Heart right ventricle (tissue), 16 donors: ENCODE measurements around the gene SRSF4. TPM values are rescaled to one million over a fixed set of nuclear protein-coding genes. Genes with fewer than 3 reads are reported as not detected.
A peak's percentile ranks its signal among the peaks of the same experiment; 100 is the strongest.
"Not testable (repeated sequence)": the region's sequence is repeated elsewhere in the genome, so short reads cannot be mapped to it uniquely, and the experiment has no call there.

ENCODE experiments used
- ATAC-seq, 8 donors: fragments of 200-7000 bp; cut with Tn5 transposase; one replicate each; pipeline ENCODE4 v1.9.1; 2020; ENCODE audit warnings: mild to moderate bottlenecking in 8 of 8, moderate library complexity in 8 of 8, moderate number of reproducible peaks in 1 of 8
- DNase-seq, 2 donors: peaks; one replicate each; pipeline ENCODE4 v3.0.0-alpha.2; 2020
- H3K27ac ChIP-seq, 10 donors: fragments of 200-600 bp; sonication (generic) in 2 of 10; one replicate each; pipeline versions ENCODE4 v1.5.0 to v1.8.0; 2020 to 2022; ENCODE audit warnings: mild to moderate bottlenecking in 3 of 10
- H3K27me3 ChIP-seq, 7 donors: fragments of 200-600 bp; one replicate each; pipeline ENCODE4 v1.8.0; 2021 to 2022; ENCODE audit warnings: mild to moderate bottlenecking in 2 of 7
- H3K36me3 ChIP-seq, 9 donors: fragments of 200-600 bp; sonication (generic) in 1 of 9; one replicate each; pipeline versions ENCODE4 v1.5.0 to v1.8.0; 2020 to 2022; ENCODE audit warnings: mild to moderate bottlenecking in 2 of 9
- H3K4me1 ChIP-seq, 9 donors: fragments of 200-600 bp; sonication (generic) in 1 of 9; one replicate each; pipeline versions ENCODE4 v1.5.0 to v1.8.0; 2020 to 2022; ENCODE audit warnings: mild to moderate bottlenecking in 4 of 9
- H3K4me3 ChIP-seq, 10 donors: fragments of 200-600 bp; sonication (generic) in 2 of 10; one replicate each; pipeline versions ENCODE4 v1.5.0 to v1.8.0; 2020 to 2022; ENCODE audit warnings: mild to moderate bottlenecking in 7 of 10, moderate library complexity in 2 of 10
- H3K9me3 ChIP-seq, 11 donors: fragments of 200-600 bp in 10 of 11; sonication (generic) in 2 of 11; one replicate each; pipeline versions ENCODE4 v1.5.0 to v1.8.0; 2013 to 2022; ENCODE audit warnings: mild to moderate bottlenecking in 2 of 11, control low read depth in 1 of 11, moderate library complexity in 1 of 11
- WGBS, 2 donors: extraction: QIAGEN DNeasy Blood & Tissue Kit; methylation state at CpG; one replicate each; pipeline ENCODE4 v1.1.7; 2013; ENCODE audit warnings: inconsistent platforms in 1 of 2; 5-methylcytosine and 5-hydroxymethylcytosine counted together
- intact Hi-C, 10 donors: fragments of 100-400 bp; cut with DNase I; formaldehyde crosslinking; loops; one replicate each; pipeline versions ENCODE4 v1.11.1 to v1.14.2; 2022
- polyA plus RNA-seq, 2 donors: library from polyadenylated mRNA; stranded (reverse); fragments of 200-250 nt; gene quantifications; one replicate each; pipeline ENCODE4 v1.2.3, GENCODE V29; 2013
- total RNA-seq, 10 donors: library from RNA; stranded (reverse); fragmentation: NEBNext Ultra II Directional in 3 of 10; extraction: Animal tissue kit (Norgen Biotek cat#: 25700) in 3 of 10; gene quantifications; one replicate each; pipeline versions ENCODE4 v1.2.1 to v1.2.4, GENCODE V29; 2021 to 2023
- TF ChIP-seq, protein P1 (sequence below), 9 donors: fragments of 200-600 bp; sonication (generic) in 2 of 9; IDR thresholded peaks; one replicate each; pipeline versions ENCODE4 v1.5.0 to v1.8.0; 2021 to 2022; ENCODE audit warnings: antibody characterized with exemption in 9 of 9, mild to moderate bottlenecking in 5 of 9, moderate library complexity in 1 of 9
- donor health status: Arrhythmogenic right ventricular cardiomyopathy.
- donor health status: ischemic (EF 13 %, LVEDD 7.1; RV severe dilation, severe dysfunction).
- donor health status: healthy with polysubstance abuse.
- donor health status: DM: no; HTN: yes; CAD: no.
- donor health status: DM: no; HTN: no; CAD: no.
- donor health status: ischemic (EF 25% LVEDD 6.9; RV normal size, moderate dysfunction).
- donor health status: ischemic (EF 25% LVEDD 5.7; RV mildly dilated, moderate dysfunction).
- donor health status: healthy.
- donor health status: DM: yes; HTN: yes; CAD: no.
- donor health status: Ischemic cardiomyopathy.
- donor health status: ischemic (EF 35%, LVEDD 5.7; RV mildly dilated, moderate dysfunction).
- donor health status: nonischemic (EF 11% LVEDD 7.7; RV severe dilation, severe dysfunction).
- donor health status: DM: yes; HTN: yes; CAD: no.
- donor health status: PGD.
- donor health status: ischemic (EF 29% LVEDD 5.4; RV normal size, mild dysfunction).
- donor health status: nonischemic (EF 23%, LVEDD 6.1; RV moderate dilation, normal function).

Gene SRSF4
- total and polyA plus RNA-seq, 12 donors: 40.8 to 67.8 (median 49.0) TPM

DNA sequence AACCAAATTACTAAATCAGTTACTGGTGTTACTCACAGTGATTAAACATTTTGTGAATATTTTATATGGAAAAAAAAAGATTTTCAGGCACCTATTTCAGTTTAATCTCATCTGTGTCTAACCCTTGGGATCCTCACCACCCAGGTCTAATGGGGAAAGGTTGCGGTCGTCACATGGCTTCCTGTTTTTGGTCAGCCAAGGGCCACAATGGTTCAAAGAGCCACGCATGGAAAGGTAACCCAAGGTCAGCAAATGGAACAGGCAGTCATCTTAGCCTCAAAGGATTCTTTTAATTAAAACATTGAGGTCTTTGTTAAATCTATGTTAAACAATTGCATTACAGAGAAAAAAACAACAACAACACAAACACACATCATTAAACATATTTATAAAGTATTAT, 21.9 kb downstream of the SRSF4 start:
- WGBS, 2 donors: 60 to 65% methylated on average over 3 of the region's 3 CpGs
- Histone ChIP-seq H3K4me1 (peaks cover 13 to 71% (median 55%) of the 10 kb centered on the region in 9 donors), H3K9me3 (no peaks in the 10 kb centered on the region), H3K27ac (no peak overlapping the region), H3K27me3 (no peaks in the 10 kb centered on the region), H3K36me3 (peaks cover 0 to 98% (median 35%) of the 10 kb centered on the region in 9 donors), H3K4me3 (no peak overlapping the region)
- DNase-seq (no peak), ATAC-seq (no peak)
- intact Hi-C loops: loop anchor here in 1 of 10 donors (5.0 kb wide), 1 partner anchor 1092 kb away; no protein-coding TSS in a partner anchor
- TF ChIP-seq, protein P1, sequence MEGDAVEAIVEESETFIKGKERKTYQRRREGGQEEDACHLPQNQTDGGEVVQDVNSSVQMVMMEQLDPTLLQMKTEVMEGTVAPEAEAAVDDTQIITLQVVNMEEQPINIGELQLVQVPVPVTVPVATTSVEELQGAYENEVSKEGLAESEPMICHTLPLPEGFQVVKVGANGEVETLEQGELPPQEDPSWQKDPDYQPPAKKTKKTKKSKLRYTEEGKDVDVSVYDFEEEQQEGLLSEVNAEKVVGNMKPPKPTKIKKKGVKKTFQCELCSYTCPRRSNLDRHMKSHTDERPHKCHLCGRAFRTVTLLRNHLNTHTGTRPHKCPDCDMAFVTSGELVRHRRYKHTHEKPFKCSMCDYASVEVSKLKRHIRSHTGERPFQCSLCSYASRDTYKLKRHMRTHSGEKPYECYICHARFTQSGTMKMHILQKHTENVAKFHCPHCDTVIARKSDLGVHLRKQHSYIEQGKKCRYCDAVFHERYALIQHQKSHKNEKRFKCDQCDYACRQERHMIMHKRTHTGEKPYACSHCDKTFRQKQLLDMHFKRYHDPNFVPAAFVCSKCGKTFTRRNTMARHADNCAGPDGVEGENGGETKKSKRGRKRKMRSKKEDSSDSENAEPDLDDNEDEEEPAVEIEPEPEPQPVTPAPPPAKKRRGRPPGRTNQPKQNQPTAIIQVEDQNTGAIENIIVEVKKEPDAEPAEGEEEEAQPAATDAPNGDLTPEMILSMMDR (IDR thresholded peaks at IDR 0.05): no peak

DNA sequence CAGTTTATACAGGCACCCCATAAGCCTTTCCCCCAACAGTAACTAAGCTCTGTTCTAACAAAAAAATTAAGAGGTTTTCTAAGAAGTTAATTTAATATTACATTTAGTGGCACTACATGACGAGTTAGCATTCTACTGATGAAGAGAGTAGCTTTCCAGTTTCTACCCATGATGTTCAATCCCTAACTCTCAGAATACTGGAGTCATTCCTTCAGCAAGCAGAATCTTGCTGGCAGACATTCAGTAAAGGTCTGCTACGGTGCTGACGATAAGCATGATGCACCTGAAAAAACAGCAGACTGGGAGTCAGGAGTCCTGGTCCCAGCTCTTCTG, 24.5 kb downstream of the SRSF4 start:
- intact Hi-C loops: loop anchor here in 1 of 10 donors (5.0 kb wide), 1 partner anchor 1090 kb away; no protein-coding TSS in a partner anchor
- ATAC-seq (no peak), DNase-seq (no peak)
- TF ChIP-seq, protein P1 (IDR thresholded peaks at IDR 0.05): no peak
- Histone ChIP-seq H3K36me3 (peaks cover 0 to 99% (median 57%) of the 10 kb centered on the region in 9 donors), H3K27me3 (no peaks in the 10 kb centered on the region), H3K9me3 (no peaks in the 10 kb centered on the region), H3K4me3 (no peak overlapping the region), H3K4me1 (peaks cover 7 to 52% (median 44%) of the 10 kb centered on the region in 9 donors), H3K27ac (peak overlapping the region in 6 of 10 donors; percentile 37 to 74 (median 44))
- 40 to 63% methylated on average over 3 of the region's 3 CpGs for WGBS, 2 donors

GRCh38 chr1:29156543-29157268, 25.0 kb downstream of the SRSF4 start:
- 21% methylated on average over 10 of the region's 10 CpGs for WGBS, 2 donors
- intact Hi-C loops: loop anchor here in 1 of 10 donors (5.0 kb wide), 1 partner anchor 1089 kb away; no protein-coding TSS in a partner anchor
- Histone ChIP-seq H3K4me1 (peaks cover 7 to 46% (median 39%) of the 10 kb centered on the region in 9 donors), H3K27ac (peak overlapping the region in 8 of 10 donors; percentile 37 to 74 (median 46)), H3K9me3 (no peaks in the 10 kb centered on the region), H3K27me3 (no peaks in the 10 kb centered on the region), H3K36me3 (peaks cover 0 to 100% (median 62%) of the 10 kb centered on the region in 9 donors), H3K4me3 (no peak overlapping the region)
- peak in 7 of 8 donors; percentile 55 to 83 (median 69) for ATAC-seq
- no peak for DNase-seq
- TF ChIP-seq, protein P1 (IDR thresholded peaks at IDR 0.05): no peak

GRCh38 chr1:29152046-29152805, 29.5 kb downstream of the SRSF4 start:
- H3K4me3 ChIP-seq: no peak overlapping the region
- no peaks in the 10 kb centered on the region for H3K9me3 ChIP-seq
- intact Hi-C loops: no loop called here
- ATAC-seq (no peak), DNase-seq (no peak)
- peaks cover 7 to 19% (median 16%) of the 10 kb centered on the region in 9 donors for H3K4me1 ChIP-seq
- 82 to 84% methylated on average over 8 of the region's 8 CpGs for whole genome bisulfite sequencing, 2 donors
- no peaks in the 10 kb centered on the region for H3K27me3 ChIP-seq
- H3K36me3 ChIP-seq: peaks cover 4 to 100% (median 87%) of the 10 kb centered on the region in 9 donors
- TF ChIP-seq, protein P1 (IDR thresholded peaks at IDR 0.05): no peak
- H3K27ac ChIP-seq: no peak overlapping the region

DNA sequence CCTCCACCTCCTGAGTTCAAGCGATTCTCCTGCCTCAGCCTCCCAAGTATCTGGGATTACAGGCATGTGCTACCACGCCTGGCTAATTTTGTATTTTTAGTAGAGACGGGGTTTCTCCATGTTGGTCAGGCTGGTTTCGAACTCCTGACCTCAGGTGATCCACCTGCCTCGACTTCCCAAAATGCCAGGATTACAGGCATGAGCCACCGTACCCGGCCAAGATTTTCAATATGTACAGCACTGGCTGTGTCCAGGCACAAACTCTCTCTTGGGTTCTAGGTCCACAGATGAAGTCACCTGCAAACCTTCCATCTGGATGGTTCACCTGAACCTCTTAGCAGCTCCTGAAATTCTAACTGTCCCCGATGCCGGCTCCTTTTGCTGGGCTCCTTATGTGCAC, 31.4 kb downstream of the SRSF4 start:
- ATAC-seq, DNase-seq, H3K9me3 ChIP-seq, H3K4me3 ChIP-seq, H3K27ac ChIP-seq, intact Hi-C loops, H3K4me1 ChIP-seq, H3K27me3 ChIP-seq: not testable (repeated sequence)
- H3K36me3 ChIP-seq: peaks cover 4 to 100% (median 90%) of the 10 kb centered on the region in 9 donors
- WGBS, 2 donors: 98 to 99% methylated on average over 9 of the region's 9 CpGs
